ENCODE results near the gene MTERF1.

DNA sequence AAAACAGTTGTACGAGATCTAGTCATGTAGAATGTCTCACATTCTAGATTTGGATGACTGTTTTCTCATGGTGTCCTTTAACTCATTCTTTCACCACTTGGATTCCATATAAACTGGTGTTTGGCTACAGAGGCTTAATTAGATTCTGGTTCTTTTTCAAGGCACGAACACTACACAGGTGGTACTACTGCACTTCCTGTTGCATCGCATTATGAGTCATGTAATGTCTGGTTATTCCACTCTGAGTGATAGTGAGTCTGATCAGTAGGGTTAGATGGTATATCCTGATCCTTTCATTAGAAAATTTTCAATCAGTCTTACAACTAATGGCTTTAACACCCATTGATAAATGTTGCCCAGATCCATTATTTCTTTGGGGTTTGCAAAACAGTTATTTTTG, 49.0 kb upstream of the MTERF1 start:
- TF ChIP-seq, protein P1, sequence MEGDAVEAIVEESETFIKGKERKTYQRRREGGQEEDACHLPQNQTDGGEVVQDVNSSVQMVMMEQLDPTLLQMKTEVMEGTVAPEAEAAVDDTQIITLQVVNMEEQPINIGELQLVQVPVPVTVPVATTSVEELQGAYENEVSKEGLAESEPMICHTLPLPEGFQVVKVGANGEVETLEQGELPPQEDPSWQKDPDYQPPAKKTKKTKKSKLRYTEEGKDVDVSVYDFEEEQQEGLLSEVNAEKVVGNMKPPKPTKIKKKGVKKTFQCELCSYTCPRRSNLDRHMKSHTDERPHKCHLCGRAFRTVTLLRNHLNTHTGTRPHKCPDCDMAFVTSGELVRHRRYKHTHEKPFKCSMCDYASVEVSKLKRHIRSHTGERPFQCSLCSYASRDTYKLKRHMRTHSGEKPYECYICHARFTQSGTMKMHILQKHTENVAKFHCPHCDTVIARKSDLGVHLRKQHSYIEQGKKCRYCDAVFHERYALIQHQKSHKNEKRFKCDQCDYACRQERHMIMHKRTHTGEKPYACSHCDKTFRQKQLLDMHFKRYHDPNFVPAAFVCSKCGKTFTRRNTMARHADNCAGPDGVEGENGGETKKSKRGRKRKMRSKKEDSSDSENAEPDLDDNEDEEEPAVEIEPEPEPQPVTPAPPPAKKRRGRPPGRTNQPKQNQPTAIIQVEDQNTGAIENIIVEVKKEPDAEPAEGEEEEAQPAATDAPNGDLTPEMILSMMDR (IDR thresholded peaks at IDR 0.05; ENCODE audit: low read depth, low read length, poor library complexity, severe bottlenecking), result no peak
- no peak for TF ChIP-seq EZH2phosphoT487 (IDR thresholded peaks at IDR 0.05; ENCODE audit: borderline replicate concordance, low read length)
